Endothelial cell of umbilical vein (primary cell): ENCODE measurements around the gene UNC45A.

ENCODE experiments used
- EZH2 ChIP-seq: IDR thresholded peaks from 2 replicates; pipeline ENCODE4 v1.6.1; 2012; ENCODE audit warnings: borderline replicate concordance, low read depth, mild to moderate bottlenecking, moderate library complexity, low read length, inconsistent platforms; ENCODE audit not compliant: severe bottlenecking
- MYC ChIP-seq: IDR thresholded peaks from one replicate; pipeline ENCODE4 v1.6.1; 2011; ENCODE audit warnings: mild to moderate bottlenecking, low read depth, low read length
- POLR2A ChIP-seq: IDR thresholded peaks from 2 replicates; pipeline ENCODE4 v1.6.1; 2012; ENCODE audit warnings: low read depth, mild to moderate bottlenecking, control low read depth, low read length
- TF ChIP-seq, protein P1 (sequence below): IDR thresholded peaks from 2 replicates; pipeline ENCODE4 v1.6.1; 2011; ENCODE audit not compliant: insufficient read depth, insufficient read length
- TF ChIP-seq, protein P2 (sequence below), 2 donors: IDR thresholded peaks; 1 replicate in 1 of 2; 2 replicates in 1 of 2; pipeline ENCODE4 v1.5.1; 2011; ENCODE audit warnings: low read length in 2 of 2, mild to moderate bottlenecking in 2 of 2, moderate library complexity in 2 of 2, control low read depth in 1 of 2, inconsistent platforms in 1 of 2, low read depth in 1 of 2; ENCODE audit not compliant: insufficient read depth in 1 of 2; ENCODE audit errors: extremely low read depth in 1 of 2

DNA sequence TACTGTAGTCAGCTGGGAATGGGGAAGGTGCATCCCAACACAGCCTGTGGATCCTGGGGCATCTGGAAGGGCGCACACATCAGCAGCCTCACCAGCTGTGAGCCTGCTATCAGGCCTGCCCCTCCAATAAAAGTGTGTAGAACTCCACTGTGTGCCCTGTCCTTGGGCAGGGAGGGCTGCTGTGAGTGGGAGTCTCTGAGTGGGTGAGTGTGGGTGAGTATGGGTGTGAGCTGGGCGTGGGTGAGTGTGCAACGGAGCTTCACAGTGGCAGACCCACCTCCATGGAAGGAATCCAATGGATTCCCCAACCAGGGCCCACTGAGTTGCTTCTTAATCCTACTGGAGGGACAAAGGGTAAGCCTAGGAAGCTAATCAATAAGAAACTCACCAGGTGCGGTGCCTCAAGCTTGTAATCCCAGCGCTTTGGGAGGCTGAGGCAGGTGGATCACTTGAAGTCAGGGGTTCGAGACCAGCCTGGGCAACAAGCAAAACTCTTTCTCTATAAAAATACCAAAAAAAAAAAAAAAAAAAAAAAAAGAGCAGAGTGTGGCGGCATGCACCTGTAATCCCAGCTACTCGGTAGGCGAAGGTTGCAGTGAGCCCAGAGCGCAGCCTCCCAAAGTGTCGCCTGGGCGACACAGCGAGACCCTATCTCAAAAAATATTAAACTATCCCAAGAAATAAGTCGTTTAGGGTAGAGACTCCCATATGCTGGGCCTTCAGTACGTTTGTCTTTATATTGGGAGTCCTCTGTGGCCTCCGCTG is 19.0 kb downstream of the UNC45A start:
- no peak for TF ChIP-seq MYC
- TF ChIP-seq EZH2 = no peak
- TF ChIP-seq, protein P1, sequence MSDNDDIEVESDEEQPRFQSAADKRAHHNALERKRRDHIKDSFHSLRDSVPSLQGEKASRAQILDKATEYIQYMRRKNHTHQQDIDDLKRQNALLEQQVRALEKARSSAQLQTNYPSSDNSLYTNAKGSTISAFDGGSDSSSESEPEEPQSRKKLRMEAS = no peak
- TF ChIP-seq POLR2A = no peak
- TF ChIP-seq, protein P2, sequence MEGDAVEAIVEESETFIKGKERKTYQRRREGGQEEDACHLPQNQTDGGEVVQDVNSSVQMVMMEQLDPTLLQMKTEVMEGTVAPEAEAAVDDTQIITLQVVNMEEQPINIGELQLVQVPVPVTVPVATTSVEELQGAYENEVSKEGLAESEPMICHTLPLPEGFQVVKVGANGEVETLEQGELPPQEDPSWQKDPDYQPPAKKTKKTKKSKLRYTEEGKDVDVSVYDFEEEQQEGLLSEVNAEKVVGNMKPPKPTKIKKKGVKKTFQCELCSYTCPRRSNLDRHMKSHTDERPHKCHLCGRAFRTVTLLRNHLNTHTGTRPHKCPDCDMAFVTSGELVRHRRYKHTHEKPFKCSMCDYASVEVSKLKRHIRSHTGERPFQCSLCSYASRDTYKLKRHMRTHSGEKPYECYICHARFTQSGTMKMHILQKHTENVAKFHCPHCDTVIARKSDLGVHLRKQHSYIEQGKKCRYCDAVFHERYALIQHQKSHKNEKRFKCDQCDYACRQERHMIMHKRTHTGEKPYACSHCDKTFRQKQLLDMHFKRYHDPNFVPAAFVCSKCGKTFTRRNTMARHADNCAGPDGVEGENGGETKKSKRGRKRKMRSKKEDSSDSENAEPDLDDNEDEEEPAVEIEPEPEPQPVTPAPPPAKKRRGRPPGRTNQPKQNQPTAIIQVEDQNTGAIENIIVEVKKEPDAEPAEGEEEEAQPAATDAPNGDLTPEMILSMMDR (IDR thresholded peaks at IDR 0.05; ENCODE audit: extremely low read depth in 1 of 2, insufficient read depth in 1 of 2, low read depth in 1 of 2, low read length in 2 of 2) = no peak
